HG02642 (cell line): ENCODE measurements around the gene PCDHGC3.
"Not testable (repeated sequence)": the region's sequence is repeated elsewhere in the genome, so short reads cannot be mapped to it uniquely, and the experiment has no call there.

Experiments
- ATAC-seq: cut with Tn5 transposase; IDR thresholded peaks from one replicate; pipeline ENCODE4 v1.9.1; 2021; ENCODE audit warnings: mild to moderate bottlenecking; ENCODE audit not compliant: unreplicated experiment, poor library complexity

The PCDHGC3 gene

DNA sequence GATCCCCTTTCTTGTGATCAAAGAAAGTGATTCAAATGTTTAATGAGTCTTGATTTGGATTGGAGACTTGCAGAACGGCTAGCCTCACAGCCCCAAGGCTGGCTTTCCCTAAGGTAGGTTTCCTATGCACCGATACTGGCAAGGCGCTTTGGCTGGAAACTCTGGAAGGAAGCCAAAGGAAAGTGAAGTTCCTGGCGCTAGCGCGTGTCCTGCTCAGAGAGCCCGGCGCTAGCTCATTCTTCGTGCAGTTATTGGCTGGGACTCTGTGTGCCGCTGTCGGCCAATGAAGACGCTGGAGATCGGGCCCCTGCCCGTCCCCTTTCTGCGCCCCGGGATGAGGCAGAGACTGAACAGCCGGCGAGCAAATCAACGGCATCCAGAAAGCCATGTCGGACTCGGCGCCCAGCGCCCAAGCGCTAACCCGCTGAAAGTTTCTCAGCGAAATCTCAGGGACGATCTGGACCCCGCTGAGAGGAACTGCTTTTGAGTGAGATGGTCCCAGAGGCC lies at the start of gene PCDHGC3:
Gene PCDHGC3 (plus strand): TSS at position 342 of the 507 bp plus-strand sequence. CDS start 151 bp downstream, at position 493.
- ATAC-seq: peak; percentile 98

- ATAC-seq: no peak
Measured at GRCh38 chr5:141427783-141428426, 47.9 kb upstream of the PCDHGC3 start.

DNA sequence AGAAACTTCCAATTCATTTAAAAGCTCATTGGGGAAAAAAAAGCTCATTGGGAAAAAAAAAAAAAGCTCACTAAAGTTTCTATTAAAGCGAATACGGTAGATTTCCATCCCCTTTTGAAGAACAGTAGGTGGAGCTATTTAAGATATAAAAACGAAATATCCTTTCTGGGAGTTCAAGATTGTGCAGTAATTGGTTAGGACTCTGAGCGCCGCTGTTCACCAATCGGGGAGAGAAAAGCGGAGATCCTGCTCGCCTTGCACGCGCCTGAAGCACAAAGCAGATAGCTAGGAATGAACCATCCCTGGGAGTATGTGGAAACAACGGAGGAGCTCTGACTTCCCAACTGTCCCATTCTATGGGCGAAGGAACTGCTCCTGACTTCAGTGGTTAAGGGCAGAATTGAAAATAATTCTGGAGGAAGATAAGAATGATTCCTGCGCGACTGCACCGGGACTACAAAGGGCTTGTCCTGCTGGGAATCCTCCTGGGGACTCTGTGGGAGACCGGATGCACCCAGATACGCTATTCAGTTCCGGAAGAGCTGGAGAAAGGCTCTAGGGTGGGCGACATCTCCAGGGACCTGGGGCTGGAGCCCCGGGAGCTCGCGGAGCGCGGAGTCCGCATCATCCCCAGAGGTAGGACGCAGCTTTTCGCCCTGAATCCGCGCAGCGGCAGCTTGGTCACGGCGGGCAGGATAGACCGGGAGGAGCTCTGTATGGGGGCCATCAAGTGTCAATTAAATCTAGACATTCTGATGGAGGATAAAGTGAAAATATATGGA lies 45.2 kb upstream of the PCDHGC3 start, which contains the start of gene PCDHGA12:
Gene PCDHGA12 (plus strand): TSS at position 176 of the 782 bp plus-strand sequence. CDS start 253 bp downstream, at position 429.
- peak; percentile 83 for ATAC-seq

DNA sequence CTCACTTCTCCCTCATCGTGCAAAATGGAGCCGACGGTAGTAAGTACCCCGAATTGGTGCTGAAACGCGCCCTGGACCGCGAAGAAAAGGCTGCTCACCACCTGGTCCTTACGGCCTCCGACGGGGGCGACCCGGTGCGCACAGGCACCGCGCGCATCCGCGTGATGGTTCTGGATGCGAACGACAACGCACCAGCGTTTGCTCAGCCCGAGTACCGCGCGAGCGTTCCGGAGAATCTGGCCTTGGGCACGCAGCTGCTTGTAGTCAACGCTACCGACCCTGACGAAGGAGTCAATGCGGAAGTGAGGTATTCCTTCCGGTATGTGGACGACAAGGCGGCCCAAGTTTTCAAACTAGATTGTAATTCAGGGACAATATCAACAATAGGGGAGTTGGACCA lies 44.5 kb upstream of the PCDHGC3 start:
- no peak for ATAC-seq

DNA sequence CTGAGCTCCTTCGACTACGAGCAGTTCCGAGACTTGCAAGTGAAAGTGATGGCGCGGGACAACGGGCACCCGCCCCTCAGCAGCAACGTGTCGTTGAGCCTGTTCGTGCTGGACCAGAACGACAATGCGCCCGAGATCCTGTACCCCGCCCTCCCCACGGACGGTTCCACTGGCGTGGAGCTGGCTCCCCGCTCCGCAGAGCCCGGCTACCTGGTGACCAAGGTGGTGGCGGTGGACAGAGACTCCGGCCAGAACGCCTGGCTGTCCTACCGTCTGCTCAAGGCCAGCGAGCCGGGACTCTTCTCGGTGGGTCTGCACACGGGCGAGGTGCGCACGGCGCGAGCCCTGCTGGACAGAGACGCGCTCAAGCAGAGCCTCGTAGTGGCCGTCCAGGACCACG lies 43.5 kb upstream of the PCDHGC3 start:
- not testable (repeated sequence) for ATAC-seq

- ATAC-seq: not testable (repeated sequence)
Measured at GRCh38 chr5:141432726-141433125, 43.0 kb upstream of the PCDHGC3 start.

DNA sequence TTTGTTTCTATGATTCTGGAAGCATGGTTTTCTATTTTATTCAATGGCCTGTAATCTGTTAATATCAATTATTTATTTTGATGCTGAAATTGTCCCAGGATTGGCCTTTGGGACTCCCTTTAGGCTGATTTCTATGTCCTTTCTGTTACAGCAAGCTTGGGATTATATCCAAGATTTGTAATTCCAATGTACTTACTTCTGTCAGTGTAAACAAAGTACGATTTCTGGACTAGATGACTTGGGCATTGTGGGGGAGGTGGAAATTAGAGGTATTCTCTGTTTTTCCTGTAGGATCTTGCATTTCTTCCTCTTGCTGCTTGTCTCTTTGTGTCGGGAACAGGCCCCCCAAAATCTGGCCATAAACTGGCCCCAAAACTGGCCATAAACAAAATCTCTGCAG lies 41.8 kb upstream of the PCDHGC3 start:
- no peak for ATAC-seq

GRCh38 chr5:141437221-141437620 lies 38.5 kb upstream of the PCDHGC3 start:
- no peak for ATAC-seq

GRCh38 chr5:141439411-141440141 lies 36.2 kb upstream of the PCDHGC3 start:
- ATAC-seq: no peak

DNA sequence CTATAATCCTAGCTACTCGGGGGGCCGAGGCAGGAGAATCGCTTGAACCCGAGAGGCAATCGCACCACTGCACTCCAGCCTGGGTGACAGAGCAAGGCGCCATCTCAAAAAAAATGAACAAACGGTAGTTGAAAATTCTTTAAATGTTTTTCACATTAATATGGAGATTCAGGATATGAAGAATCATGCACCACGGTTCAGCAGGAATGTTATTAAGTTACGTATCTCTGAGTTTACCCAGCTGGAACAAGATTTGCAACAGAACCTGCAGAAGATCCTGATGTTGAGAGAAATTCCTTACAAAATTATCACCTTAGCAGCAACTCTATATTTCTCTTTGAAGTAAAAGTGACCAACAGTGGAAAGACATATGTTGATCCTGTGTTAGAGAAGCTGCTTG lies 35.4 kb upstream of the PCDHGC3 start:
- ATAC-seq: no peak

GRCh38 chr5:141441571-141442170 lies 34.1 kb upstream of the PCDHGC3 start:
- no peak for ATAC-seq

GRCh38 chr5:141465351-141465750 lies 10.4 kb upstream of the PCDHGC3 start:
- ATAC-seq: no peak

DNA sequence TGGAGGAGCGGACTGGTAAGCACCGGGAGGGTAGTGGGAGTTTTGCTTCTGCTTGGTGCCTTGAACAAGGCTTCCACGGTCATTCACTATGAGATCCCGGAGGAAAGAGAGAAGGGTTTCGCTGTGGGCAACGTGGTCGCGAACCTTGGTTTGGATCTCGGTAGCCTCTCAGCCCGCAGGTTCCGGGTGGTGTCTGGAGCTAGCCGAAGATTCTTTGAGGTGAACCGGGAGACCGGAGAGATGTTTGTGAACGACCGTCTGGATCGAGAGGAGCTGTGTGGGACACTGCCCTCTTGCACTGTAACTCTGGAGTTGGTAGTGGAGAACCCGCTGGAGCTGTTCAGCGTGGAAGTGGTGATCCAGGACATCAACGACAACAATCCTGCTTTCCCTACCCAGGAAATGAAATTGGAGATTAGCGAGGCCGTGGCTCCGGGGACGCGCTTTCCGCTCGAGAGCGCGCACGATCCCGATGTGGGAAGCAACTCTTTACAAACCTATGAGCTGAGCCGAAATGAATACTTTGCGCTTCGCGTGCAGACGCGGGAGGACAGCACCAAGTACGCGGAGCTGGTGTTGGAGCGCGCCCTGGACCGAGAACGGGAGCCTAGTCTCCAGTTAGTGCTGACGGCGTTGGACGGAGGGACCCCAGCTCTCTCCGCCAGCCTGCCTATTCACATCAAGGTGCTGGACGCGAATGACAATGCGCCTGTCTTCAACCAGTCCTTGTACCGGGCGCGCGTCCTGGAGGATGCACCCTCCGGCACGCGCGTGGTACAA lies 556 bp downstream of the PCDHGC3 start:
- peak; percentile 36 for ATAC-seq

GRCh38 chr5:141477044-141477575 lies 1.3 kb downstream of the PCDHGC3 start:
- no peak for ATAC-seq

DNA sequence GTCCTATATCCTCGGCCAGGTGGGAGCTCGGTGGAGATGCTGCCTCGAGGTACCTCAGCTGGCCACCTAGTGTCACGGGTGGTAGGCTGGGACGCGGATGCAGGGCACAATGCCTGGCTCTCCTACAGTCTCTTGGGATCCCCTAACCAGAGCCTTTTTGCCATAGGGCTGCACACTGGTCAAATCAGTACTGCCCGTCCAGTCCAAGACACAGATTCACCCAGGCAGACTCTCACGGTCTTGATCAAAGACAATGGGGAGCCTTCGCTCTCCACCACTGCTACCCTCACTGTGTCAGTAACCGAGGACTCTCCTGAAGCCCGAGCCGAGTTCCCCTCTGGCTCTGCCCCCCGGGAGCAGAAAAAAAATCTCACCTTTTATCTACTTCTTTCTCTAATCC lies 2.0 kb downstream of the PCDHGC3 start:
- no peak for ATAC-seq

DNA sequence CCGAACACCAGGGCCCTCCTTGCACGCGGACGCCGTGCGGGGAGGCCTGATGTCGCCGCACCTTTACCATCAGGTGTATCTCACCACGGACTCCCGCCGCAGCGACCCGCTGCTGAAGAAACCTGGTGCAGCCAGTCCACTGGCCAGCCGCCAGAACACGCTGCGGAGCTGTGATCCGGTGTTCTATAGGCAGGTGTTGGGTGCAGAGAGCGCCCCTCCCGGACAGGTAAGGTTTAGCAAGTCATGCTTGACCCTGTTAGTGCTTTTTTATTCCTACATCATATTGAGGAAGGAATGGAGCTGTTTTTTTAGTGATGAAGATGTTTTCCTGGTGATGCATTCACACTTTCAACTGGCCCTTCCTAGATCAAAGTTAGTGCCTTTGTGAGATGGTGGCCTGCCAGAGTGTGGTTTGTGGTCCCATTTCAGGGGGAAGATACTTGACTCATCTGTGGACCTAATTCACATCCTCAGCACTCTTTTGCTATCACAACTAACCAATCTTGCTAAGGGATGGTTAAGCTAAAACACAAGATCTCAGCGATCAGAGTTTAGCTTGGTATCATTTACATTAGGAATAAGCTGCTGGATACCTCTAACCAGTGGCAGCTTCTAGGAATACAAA lies 2.7 kb downstream of the PCDHGC3 start:
- ATAC-seq: no peak

DNA sequence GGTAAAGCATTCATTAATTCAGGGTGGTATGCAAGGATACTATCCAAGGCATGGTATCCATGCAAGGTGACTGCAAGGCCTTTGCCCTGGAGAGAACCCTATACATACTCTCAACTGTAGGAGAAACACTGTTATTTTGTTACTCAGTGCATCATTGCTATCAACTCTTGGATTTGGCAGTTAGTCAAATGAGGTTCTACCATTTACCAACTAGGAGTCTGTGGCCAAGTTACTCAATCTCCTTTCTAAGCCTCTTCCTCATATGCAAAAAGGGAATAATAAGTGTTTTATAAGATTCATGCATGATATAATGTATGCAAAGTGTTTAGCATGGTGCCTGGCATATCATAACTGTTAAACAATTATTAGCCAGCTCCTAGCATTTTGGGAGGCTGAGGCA lies 4.0 kb downstream of the PCDHGC3 start:
- no peak for ATAC-seq

DNA sequence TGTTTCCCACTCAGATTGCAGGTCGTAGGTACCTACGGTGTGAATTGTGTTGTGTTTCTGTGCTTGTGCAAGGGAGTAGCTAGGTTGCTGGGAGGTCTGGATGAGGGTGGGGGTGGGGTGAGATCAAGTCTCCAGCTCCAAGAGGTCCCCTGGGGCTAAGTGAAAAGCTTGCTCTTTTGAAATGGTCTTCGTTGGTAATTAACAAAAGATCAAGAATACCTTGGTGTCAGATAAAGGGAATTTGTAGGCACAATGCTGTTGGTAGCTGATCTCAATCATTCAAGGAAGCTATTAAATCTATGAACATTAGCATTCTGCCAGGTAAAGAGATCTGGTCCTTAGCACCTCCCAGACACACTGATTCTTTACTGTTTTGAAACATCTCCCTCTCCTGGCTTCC lies 8.1 kb downstream of the PCDHGC3 start:
- no peak for ATAC-seq

GRCh38 chr5:141484310-141484640 lies 8.5 kb downstream of the PCDHGC3 start:
- ATAC-seq: no peak
